Measurements from ENCODE around the gene HDAC11. TPM values are rescaled to one million over a fixed set of nuclear protein-coding genes. Genes with fewer than 3 reads are reported as not detected.
A peak's percentile ranks its signal among the peaks of the same experiment; 100 is the strongest.

HDAC11 gene
- total and polyA plus RNA-seq, 2 of the 13 experiments (the other 11 are each of a cell fraction or from before 2014, with no cell fraction given) = 13.7 to 33.1 TPM

GRCh38 chr3:13461169-13462124 is 18.7 kb upstream of the HDAC11 start (continued):
- TF ChIP-seq SP5 (CRISPR knock-in tag; IDR thresholded peaks at IDR 0.05; ENCODE audit: borderline replicate concordance, low read depth) = peak; percentile 48; the same call in 1 of the 2 replicates
- TF ChIP-seq ZBTB7A (CRISPR knock-in tag; IDR thresholded peaks at IDR 0.05) = peak; percentile 71; the same call in 1 of the 2 replicates
- TF ChIP-seq RXRA (CRISPR knock-in tag; IDR thresholded peaks at IDR 0.05) = peak; percentile 82
- TF ChIP-seq DBP (CRISPR knock-in tag; IDR thresholded peaks at IDR 0.05; ENCODE audit: not compliant biosample characterization) = no peak
- no peak for TF ChIP-seq DPF2 (CRISPR knock-in tag; IDR thresholded peaks at IDR 0.05; ENCODE audit: borderline replicate concordance, low read depth)
- TF ChIP-seq SKI (IDR thresholded peaks at IDR 0.05; ENCODE audit: partially characterized antibody) = peak; percentile 30
- peak; percentile 93; the same call in 1 of the 2 replicates for TF ChIP-seq ZBED4 (CRISPR knock-in tag; IDR thresholded peaks at IDR 0.05; ENCODE audit: borderline replicate concordance)
- TF ChIP-seq ZBTB21 (CRISPR knock-in tag; IDR thresholded peaks at IDR 0.05) = no peak
- TF ChIP-seq CSRNP1 (CRISPR knock-in tag; IDR thresholded peaks at IDR 0.05) = no peak
- no peak for TF ChIP-seq ZNF10 (CRISPR knock-in tag; IDR thresholded peaks at IDR 0.05; ENCODE audit: borderline replicate concordance, low read depth)
- TF ChIP-seq ZNF451 (CRISPR knock-in tag; IDR thresholded peaks at IDR 0.05) = no peak
- TF ChIP-seq, protein P1, sequence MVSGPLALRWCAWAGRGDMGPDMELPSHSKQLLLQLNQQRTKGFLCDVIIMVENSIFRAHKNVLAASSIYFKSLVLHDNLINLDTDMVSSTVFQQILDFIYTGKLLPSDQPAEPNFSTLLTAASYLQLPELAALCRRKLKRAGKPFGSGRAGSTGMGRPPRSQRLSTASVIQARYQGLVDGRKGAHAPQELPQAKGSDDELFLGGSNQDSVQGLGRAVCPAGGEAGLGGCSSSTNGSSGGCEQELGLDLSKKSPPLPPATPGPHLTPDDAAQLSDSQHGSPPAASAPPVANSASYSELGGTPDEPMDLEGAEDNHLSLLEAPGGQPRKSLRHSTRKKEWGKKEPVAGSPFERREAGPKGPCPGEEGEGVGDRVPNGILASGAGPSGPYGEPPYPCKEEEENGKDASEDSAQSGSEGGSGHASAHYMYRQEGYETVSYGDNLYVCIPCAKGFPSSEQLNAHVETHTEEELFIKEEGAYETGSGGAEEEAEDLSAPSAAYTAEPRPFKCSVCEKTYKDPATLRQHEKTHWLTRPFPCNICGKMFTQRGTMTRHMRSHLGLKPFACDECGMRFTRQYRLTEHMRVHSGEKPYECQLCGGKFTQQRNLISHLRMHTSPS (CRISPR knock-in tag; IDR thresholded peaks at IDR 0.05; ENCODE audit: low read depth) = peak; percentile 83; the same call in 1 of the 2 replicates
- TF ChIP-seq TOE1 (CRISPR knock-in tag; IDR thresholded peaks at IDR 0.05) = 0 out of 2 replicates have a peak, but pooled peaks have one; percentile 66
- TF ChIP-seq SAP130 (CRISPR knock-in tag; IDR thresholded peaks at IDR 0.05; ENCODE audit: low read depth) = peak; percentile 82
- TF ChIP-seq, protein P2, sequence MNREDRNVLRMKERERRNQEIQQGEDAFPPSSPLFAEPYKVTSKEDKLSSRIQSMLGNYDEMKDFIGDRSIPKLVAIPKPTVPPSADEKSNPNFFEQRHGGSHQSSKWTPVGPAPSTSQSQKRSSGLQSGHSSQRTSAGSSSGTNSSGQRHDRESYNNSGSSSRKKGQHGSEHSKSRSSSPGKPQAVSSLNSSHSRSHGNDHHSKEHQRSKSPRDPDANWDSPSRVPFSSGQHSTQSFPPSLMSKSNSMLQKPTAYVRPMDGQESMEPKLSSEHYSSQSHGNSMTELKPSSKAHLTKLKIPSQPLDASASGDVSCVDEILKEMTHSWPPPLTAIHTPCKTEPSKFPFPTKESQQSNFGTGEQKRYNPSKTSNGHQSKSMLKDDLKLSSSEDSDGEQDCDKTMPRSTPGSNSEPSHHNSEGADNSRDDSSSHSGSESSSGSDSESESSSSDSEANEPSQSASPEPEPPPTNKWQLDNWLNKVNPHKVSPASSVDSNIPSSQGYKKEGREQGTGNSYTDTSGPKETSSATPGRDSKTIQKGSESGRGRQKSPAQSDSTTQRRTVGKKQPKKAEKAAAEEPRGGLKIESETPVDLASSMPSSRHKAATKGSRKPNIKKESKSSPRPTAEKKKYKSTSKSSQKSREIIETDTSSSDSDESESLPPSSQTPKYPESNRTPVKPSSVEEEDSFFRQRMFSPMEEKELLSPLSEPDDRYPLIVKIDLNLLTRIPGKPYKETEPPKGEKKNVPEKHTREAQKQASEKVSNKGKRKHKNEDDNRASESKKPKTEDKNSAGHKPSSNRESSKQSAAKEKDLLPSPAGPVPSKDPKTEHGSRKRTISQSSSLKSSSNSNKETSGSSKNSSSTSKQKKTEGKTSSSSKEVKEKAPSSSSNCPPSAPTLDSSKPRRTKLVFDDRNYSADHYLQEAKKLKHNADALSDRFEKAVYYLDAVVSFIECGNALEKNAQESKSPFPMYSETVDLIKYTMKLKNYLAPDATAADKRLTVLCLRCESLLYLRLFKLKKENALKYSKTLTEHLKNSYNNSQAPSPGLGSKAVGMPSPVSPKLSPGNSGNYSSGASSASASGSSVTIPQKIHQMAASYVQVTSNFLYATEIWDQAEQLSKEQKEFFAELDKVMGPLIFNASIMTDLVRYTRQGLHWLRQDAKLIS (CRISPR knock-in tag; IDR thresholded peaks at IDR 0.05) = no peak

Measured in HepG2 (cell line).